NCI-H128 (cell line): Measurements from ENCODE around the gene ACTN3.
"Not testable (repeated sequence)": the region's sequence is repeated elsewhere in the genome, so short reads cannot be mapped to it uniquely, and the experiment has no call there.

Experiments
- DNase-seq: peaks from one replicate; lab custom pipeline; 2025; ENCODE audit not compliant: unreplicated experiment; lab: John Stamatoyannopoulos, UW

Gene ACTN3

DNA sequence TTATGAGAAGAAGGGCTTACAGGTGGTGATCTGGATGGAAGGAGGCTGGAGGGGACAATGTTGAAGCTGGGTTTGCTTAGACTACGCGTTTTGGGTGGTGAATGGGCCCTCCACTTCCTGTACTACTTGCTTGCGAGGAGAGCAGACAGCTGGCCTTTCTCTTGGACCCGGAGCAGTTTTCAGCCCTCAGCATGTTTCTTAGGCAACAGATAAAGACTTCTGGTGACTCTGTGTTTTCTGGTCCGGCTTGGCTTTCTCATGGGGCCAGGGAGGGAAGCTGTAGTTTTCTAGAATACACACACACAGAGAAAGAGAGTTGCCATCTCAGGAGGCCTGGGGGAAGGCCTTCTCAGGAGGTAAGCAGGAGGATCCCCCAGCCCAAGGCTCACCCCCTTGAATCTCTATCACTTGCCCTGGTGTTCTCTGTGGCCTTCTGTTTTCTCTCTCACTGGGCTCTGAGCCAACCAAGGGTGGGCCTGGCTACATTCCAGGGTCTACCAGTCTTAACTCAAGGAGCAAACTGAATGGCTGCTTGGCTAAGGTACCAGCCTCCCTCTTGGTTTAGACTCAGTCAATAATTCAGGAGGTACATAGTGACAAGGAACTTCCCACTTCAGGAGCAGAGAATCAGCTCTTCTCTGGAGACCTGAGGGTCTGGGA is 48.7 kb downstream of the ACTN3 start:
- DNase-seq: no peak

DNA sequence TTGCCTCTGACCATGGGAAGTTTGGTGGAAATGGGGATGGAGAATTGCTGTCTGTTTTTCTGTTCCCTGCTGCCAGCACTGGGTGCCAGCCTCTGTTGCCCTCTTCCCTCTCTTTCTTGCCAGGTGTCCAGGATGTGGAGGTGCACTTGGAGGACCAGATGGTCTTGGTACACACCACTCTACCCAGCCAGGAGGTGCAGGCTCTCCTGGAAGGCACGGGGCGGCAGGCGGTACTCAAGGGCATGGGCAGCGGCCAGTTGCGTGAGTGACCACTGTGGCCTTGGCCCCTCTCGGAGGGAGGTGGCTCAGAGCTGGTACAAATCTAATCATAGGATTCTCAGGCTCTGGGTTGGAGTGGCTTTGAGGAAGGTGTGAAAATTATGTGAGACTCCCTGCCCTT is 52.3 kb downstream of the ACTN3 start:
- no peak for DNase-seq

DNA sequence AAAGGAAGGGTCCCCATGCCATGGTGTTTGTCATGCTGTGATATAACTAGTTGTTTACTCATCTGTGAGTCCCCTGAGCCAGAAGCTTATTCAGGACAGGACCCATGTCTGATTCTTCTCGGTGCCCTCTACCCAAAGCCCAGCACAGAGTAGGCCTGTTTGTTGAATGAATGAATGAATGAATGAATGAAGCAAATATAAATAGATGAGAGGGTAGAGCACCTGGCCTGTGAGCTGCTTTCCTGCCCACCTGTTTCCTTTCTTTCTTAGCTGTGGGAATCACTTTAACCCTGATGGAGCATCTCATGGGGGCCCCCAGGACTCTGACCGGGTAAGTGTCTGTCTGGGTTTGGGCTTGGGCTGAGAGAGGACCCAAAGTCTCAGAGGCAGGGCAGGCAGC is 53.5 kb downstream of the ACTN3 start:
- DNase-seq: no peak

DNA sequence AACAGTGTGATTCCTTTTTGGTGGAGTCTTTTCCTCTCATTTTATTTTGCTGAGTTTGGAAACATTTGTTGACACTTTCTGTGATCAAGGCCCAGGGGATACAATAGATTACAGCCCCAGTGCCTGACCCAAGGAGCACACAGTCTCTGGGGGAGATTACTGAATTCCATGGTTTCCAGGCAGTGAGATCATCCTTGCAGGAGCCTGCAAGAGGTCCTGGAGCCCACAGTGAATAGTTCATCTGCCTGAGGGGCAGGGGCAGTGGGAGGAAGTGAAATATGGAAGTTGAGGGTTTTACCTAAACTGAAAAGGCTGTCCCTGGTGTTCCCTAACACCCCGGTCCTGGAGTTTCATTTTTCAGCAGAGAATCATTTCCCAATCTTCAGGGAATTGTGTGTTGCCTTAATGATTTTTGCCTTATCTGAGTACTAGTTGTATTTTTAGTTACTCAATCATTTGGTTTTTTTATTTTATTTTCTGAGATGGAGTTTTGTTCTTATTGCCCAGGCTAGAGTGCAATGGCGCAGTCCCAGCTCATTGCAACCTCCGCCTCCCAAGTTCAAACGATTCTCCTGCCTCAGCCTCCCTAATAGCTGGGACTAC is 54.0 kb downstream of the ACTN3 start:
- no peak for DNase-seq

DNA sequence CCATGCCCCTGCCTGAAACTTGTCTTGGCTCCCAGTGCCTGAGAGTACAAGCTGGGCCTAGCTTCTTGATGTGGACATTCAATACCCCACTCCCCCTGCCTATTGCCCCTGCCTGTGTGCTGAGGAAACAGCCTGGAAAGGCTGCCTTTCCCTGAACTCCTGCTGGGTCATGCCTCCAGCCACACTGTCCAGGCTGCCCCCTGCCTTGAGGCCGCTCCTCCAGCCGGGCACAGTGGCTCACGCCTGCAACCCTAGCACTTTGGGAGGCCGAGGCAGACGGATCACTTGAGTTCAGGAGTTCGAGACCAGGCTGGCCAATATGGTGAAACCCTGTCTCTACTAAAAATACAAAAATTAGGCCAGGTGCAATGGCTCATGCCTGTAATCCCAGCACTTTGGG is 56.4 kb downstream of the ACTN3 start:
- no peak for DNase-seq

DNA sequence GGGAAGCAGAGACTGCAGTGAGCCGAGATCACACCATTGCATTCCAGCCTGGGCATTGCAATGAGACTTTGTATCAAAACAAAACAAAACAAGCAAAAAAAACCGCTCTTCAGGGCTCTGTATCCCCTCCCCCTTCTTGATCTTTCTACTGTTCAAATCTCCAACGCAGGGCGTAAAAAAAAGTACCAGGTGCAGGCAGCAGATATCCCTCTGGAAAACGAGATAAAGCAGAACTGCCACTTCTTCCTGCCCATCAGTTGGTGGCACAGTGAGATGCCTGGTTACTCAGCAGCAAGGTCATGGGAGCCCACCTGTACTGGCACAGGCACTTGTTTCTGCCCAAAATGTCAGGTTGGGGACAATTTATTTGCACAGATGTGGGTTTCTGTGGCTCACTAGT is 57.5 kb downstream of the ACTN3 start:
- DNase-seq: no peak

DNA sequence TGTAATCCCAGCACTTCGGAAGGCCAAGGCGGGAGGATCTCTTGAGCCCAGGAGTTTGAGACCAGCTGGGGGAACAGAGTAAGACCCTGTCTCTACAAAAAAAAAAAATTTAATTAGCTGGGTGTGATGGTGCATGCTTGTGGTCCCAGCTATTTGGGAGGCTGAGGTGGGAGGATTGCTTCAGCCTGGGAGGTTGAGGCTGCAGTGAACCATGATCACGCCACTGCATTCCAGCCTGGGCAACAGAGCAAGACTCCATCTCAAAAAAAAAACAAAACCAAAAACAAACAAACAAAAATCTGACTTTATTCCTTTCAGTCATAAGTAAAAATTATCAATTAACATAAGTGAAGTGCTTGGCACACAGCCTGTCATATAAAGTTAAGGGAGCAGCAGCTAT is 59.9 kb downstream of the ACTN3 start:
- DNase-seq: not testable (repeated sequence)

DNA sequence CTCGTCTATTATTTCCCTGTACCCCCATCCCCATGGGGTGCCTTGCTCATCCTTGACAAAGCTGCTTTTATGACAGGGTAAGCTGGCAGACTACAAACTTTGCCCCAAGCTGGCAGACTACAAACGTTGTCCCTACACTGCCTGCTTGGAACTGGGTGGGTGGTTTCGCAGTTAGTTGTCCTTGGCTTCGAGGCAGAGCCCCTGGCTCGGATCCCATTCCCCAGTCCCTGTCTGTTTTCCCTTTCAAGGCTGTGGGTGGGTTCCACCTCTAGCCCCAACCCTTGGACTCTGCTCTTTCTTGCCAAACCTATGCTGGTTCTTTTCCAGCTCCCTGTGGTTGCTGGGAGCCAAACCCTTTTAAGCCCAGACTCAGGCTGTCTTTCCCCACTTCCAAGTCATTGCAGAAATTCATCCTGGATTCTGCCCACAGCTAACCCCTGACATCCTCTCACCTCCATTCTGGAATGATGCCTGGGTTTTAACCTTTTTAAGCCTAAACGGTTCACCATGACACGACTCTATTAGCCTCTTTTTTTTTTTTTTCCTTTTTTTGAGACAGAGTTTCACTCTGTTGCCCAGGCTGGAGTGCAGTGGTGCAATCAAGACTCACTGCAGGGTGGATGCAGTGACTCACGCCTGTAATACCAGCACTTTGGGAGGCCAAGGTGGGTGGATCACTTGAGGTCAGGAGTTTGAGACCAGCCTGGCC is 60.6 kb downstream of the ACTN3 start:
- no peak for DNase-seq

DNA sequence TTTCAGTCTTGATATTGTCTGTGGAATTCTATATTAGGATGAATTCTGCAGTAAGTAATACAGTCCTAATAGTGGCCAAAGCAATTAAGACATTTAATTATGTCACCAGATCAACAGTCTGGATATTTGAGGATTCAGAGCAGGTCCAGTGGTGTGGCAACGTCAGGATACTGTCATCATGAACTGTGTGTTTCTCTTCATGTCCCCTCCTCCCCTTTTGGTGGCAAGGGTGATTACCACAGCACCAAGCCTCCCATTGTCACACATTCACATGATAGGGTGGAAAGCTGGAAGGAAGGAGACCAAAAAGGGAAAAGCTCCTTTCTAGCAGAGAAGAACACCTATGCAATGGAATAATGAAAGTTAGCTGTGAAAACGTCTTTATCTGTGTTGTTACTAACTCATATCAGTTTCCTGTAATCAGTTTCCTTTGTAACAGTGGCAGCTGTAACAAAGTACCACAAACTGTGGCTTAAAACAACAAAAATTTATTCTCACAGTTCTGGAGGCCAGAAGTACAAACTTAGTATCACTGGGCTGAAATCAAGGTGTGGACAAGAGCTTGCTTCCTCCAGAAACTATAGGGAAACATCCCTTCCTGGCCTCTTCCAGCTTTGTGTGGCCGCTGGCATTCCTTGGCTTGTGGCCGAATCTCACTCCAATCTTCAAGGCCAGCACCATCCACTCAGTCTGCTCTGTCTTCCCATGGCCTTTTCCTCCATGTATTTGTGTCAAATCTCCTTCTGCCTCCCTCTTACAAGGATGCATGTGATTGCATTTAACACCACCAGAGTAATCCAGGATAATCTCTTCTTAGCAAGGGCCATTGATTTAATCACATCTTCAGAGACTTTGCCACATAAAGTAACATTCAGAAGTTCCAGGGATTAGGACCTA is 63.3 kb downstream of the ACTN3 start:
- no peak for DNase-seq

DNA sequence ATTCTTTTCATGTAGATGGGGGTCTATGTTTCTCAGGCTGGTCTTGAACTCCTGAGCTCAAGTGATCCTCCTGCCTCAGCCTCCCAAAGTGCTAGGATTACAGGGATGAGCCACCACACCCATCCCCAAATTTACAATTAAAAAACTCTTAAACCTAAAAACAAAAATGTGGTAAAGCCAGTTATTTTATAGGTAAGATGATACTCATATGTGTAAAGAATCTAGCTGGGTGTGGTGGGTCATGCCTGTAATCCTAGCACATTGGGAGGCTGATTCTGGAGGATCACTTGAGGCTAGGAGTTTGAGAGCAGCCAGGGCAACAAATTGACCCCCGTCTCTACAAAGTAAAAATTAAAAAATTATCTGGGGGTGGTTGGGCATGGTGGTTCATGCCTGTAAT is 65.8 kb downstream of the ACTN3 start:
- no peak for DNase-seq
